GM18861 (cell line): ENCODE data around the gene COL13A1.

Experiments
- ATAC-seq: cut with Tn5 transposase; IDR thresholded peaks from one replicate; pipeline ENCODE4 v1.9.1; 2021; ENCODE audit not compliant: unreplicated experiment

Gene COL13A1

DNA sequence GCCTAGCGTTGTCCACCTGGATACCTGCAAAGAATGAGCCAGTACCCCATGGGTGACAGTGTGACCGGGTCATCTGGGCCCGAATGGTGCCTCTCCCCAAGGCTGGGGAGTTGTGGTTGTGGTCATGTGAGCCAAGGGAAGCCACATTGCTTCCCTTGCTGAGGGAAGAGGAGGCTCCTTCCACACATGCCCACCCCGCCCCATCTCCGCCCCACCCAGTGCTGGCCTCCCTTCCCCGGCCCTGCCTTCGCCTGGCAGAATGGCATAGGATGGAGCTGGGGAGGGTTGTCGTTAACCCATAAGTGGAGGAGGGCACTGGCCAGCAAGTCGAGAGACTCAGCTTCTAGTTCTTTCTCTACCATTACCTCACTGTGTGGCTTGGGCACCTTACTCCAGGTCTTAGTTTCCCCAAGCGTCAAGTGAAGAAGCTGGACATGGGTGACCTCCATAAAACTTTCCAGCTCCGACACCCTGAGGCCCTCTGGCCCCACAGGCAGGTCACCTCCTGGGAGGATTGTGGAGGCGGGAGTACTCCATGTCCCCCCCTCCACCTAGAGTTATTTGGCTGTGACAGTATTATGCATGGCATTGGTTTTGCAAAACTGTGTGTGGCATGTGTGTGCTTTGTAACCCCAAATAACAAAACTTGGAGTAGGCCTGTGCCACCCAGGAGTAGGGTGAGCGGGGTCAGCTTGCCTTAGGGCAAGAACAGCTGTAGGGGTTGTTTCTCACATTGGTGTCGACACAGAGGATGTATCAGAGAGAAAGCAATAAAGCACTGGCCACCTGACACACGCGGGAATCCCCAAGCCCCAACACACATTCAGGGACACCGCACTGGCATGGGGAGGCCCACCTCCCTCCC, 160.4 kb downstream of the COL13A1 start:
- no peak for ATAC-seq

DNA sequence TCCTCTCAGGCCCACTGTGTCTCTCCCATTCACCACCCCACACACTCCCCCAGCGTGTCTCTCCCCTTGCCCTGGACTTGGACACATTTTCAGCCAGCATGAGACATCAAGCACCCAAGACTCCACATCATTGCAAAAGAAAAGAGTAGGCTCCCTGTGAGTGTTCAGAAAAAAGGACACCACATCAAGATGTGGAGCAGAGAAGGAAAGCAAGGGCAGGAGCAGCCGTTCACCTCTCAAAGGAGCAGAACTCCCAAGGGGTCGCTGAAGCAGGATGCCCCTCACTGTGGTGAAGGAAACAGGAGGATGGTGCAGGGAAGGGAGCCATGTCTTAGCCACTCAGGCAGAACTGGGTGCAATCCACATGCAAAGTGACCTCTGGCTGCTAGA, 161.0 kb downstream of the COL13A1 start:
- ATAC-seq, result no peak

DNA sequence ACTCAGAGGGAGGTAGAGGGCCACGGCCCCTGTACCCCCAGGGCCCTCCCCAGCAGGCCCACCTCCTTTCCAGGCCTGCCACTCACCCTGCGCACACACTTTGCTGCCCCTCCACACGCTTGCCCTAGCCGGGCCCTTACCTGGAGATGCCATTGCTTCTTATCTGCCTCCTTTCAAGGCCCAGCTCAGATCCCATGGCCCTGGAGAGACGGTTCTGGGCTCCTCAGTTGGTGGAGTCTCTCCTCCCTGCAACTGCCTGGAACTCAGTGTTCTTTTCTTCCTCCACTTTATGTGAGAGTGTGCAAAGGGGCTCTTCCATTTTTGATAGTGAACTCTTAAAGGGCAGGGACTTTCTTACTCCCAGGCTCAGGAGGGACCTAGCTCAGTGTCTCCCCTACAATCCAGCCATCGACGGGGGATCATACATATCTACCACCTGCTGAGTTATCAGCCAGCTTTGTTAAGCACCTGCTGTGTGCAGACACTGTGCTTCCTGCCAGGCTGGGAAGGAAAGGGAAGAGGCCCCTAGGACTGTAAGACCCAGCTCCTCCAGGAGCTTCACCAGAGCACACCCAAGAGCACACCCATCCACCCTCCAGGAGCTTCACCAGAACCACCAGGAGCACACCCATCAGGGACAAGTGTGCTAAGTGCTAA, 161.6 kb downstream of the COL13A1 start:
- ATAC-seq, result no peak

DNA sequence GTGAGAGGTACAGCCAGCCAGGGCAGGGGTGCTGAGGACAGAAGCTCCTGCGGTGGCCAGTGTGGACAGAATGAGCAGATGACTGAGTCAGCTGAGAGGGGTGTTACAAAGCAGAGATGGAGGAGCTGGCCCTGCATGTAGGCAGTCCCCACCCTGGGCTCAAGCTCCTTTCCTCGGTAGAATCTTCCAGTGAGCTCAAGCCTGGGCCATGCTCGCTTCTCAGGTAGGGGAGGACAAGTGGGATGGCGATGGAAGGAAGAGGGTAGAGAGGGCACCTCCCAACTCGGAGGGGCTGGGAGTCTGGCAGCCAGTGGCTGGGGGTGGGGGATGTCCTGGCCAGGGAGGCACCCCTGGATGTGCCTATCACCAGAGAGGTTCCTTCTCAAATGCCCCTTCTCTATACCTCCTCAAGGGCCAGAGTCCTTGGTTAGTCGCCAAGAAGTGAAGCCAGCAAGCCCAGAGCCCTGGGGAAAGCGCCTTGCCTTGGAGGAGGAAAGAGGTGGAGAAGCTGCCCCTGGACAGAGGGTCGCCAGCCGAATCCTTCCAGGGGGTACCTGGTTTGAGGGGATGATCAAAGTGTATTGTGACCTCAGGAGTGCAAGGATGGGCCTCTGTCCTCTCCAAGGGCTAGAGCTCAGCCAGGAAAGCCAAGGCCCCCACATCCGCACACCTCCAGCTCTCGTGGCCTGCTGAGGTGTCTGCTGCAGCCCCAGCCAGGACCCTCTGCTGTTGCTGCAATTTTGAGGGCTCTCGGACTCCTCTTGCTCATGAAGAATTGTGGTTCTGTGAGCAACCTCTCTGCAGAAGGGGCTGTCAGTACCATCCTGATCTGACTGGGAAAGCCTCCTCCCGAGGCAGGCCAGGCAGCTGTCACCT, 162.4 kb downstream of the COL13A1 start:
- ATAC-seq, result no peak

DNA sequence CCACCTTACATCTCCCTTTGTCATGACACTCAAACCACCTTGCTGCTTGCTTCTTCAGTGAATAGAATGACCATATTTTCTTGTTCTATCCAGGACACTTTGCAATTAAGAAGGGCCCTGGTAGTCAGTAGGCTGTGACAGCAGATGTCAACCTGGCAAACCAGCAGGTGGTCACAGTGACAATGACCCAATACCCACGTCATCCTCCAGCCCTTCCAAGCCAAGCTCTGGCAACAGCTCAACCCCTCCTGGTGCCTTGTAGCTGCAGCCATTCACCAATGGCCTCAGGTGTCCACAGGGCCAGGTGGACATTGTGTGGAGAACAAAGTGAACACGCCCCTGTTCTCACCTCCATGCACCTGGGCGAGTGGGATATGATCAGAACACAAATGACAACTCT, 163.4 kb downstream of the COL13A1 start:
- ATAC-seq, result no peak

DNA sequence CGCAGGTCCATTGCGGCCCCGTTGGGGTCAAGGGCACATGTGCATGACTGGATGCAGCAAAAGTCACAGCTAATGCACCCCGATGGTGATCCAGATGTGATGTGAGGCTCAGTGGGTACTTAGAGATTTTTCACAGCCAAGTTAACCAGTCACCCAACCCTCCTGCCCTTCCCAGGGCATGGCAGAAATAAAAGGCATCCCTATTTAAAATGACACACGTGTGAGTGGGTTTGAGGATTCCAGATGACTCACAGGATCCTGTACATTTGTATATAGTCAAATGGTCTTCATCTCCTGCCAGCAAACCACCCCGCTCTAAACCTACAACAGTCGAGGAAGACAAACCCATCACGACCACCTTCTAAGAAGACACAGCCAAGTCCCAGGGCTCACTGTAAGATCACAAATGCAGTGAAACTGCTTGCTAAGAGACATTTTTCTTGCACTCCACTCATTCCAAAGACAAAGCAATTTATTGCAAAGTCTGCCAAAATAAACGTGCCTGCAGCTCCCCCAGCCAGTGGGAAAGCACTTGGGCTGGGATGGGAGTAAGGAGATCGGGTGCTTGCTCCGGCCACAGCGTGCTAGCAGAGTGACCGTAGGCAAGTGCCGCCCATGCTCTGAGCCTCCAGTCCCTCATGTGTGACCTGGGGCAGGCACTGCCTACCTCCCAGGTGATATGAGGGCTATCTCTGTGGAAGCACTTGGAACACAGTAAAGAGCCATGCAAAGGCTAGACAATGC, 164.4 kb downstream of the COL13A1 start:
- ATAC-seq, result no peak

DNA sequence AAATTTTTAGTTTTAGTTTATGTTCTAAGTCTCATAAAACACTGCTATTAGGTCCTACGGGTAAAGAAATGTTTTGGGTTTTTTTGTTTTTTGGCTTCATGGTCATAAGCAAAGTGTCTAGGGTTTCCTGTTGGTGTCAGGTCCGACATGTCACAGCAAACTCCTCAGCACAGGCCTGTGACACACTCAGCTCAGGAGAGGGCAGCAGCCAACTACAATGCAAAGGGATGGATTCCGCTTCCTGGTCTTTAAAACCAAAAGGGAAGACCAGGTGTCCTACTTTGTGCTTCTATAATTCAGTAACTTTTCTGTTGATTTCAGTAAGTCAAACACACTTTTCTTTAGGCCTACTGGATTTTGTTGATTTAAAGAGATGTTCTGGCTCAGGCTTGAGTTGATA, 167.1 kb downstream of the COL13A1 start:
- ATAC-seq, result no peak

DNA sequence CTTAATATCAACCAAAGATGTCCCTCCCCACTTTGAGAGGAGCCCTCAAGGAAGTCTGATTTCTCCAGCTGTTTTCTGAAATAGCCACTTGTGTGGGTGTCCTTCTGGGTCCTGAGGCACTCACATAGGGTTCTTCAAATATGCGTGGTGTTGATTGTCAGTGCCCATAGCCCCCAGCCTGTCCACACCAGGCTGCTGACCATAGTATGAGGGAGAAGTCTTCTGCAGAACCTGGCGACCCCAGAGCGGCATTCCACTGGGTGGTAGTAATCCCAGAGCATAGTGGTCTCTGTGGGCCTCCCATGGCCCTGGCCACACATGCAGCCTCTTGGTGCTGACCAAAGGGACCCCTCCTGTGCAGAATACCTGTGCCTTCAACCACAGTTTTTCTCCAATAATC, 168.3 kb downstream of the COL13A1 start:
- ATAC-seq, result no peak

DNA sequence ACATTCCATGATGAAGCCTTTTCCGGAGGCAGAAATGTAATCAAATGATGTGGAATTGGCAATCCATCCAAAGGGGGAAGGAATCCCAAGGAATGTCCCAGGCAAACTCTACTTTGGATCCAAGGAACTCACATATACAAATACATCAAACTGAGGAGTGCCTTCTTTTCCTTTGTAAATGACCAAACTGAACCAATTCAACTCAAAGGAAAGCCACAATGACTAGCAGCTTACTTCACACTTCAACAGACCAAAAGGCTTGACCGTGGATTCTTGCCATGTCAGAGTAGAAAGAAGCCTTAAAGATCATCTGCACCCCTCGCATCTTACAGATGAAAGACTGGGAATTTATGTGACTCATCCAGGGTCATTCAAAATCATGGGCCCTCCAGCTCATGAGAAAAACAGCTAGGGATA, 171.3 kb downstream of the COL13A1 start:
- no peak for ATAC-seq

DNA sequence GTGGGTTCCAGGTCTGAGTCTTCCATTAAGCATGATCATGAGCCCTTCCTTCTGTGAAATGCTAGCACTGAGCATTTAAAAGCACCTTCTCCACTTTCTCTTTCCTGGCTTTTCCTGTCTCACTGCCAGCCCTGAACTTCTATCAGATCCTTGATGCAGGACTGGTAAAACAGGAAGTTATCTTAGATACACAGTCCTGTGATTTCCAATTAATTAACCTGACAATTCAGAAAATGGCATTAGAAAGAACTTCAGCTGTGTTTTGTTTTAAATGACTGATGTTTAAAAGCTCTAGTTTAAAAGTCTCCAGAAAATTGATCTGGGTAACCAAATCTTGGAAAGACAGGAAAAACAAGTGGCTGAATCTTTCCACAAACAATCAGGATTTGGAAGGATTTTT, 172.0 kb downstream of the COL13A1 start:
- ATAC-seq, result no peak

DNA sequence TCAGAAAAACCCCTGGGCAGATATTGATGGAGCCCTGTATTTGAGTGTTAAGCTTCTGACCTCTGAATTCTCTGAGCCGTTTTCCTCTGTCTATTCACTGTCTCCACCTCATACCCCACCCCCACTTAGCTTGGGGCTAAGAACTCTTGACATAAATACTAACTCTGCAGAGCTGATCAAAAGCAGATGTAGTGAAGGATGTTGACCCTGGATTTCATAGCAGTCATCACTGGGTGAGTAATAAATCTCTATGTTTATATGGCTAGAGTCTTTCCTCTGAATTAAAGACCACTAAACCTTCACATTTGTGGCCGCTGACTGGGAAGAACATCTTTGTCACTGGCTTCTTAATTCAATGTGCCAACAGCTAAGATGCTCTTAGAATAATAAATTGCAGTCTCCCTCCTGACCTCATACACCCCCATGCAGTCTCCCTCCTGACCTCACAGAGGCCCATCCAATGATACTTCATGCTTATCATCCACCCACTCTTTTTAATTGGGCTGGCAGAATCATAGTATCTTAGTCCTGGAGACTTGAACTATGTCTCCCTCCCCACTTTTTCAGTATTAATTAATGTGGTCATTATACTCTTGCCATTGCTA, 172.9 kb downstream of the COL13A1 start:
- ATAC-seq, result no peak

DNA sequence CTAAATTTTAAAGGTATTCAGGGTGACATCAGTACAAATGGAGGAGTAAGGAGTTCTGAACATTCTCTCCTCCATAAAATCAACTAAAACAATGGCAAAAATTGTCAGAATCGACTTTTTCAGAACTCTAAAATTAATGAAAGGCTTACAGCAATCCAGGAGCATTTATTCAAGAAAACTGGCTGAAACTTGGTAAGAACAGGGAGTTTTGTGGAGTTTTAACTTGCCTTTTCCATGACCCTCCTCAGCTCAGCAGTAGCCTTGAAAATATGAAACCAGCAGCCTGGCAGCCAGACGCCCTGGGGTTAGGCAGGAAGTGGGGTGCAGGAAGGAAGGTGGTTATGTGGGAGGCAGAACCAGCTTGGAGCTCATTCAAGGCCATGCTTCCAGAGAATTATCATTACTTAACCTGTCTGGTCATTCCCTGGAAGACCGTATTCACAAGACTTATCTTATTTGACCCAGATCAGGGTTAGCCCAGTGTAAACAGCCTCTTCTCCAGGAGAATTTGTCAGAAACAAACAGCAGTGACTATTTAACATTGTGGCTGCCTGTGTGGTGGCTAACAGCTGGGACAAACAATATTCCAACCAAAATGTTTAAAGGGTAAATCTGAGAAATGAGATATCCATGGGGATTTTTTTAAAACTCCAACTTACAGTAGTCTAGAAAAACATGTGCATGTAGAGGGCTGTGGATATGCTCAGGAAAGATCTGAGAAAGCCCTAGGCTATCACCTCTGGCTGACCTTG, 175.3 kb downstream of the COL13A1 start:
- ATAC-seq, result no peak

DNA sequence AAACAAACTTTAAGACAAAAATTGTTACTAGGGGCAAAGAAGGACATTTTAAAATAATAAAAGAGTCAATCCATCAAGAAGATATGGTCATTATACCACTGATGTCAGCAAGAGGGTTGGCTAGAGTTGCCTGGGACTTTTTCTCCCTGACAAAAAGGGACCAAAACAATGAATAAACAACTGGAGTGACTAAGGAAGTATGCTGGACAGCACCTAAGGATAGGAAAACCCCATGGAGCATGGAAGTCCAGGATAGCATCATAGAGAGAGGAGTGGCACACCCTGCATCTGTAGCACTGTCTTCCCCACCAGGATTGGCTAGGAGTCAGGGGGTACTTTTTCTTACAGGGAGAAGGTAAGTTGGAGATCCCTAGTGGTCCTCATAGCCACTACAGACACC, 177.5 kb downstream of the COL13A1 start:
- no peak for ATAC-seq

DNA sequence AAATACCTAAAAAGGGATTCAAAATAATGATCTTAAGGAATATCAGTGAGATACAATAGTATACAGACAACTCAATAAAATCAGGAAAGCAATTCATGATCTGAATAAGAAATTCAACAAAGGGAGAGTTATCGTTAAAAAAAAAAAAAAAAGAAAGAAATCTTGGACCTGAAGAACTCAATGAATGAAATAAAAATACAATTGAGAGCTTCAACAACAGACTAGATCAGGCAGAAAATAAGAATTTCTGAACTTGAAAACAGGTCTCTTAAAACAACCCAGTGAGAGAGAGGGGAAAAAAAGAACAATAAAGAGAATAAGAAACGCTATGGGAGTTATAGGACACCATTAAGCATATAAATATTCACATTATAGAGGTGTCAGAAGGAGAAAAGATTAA, 179.0 kb downstream of the COL13A1 start:
- no peak for ATAC-seq

DNA sequence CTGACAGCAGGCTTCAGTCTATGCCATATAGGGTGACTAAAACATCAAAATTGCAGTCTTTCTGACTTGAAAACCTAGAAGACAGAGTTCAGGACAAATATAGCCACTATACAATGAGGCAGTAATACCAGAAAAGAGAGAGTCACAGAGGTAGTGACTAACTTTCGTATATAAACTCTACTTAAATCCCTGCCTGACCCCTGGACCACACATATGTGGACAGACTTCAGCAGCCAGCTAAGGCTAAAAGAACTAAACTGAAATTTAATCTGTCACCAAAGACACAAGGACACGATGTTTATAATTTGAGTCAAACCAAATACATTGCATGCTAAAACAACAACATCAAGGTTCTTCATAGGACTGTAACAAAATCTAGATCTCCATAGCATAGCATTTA, 186.4 kb downstream of the COL13A1 start:
- ATAC-seq, result no peak

DNA sequence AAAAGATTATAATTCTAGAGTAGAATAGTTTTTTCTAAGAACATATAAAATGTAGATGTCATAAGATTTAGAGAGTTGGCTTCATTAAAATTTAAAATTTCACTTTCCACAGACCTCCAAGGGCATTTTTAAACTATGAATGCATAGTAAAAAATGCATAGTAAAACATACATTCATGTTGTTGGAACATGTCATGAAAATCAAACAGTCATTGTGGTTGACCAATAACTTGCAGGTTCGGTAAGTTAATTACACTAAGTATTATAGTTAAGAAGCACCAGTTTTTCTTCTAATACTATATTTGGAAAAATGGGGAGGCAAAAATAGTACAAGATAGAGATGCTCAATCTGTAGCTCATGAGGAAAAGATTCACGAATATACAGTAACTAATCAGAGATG, 189.4 kb downstream of the COL13A1 start:
- no peak for ATAC-seq

DNA sequence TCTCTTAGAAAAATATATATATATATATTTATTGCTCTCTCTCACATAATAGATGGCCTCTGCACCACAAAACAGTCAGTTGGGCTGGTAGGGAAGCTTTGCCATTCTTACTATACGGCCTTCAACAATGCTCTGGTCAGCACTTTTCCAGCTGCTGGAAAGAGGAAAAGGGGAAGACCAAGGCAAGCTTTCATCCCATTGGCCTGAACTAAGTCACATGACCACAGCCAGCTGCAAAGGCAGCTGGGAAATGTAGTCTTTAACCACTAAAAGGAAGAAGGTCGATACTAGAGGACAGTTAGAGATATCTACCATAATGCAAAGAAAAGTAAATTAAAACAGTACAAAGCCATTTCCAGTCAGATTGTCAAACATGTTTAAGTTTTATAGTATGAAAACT, 192.6 kb downstream of the COL13A1 start:
- no peak for ATAC-seq

DNA sequence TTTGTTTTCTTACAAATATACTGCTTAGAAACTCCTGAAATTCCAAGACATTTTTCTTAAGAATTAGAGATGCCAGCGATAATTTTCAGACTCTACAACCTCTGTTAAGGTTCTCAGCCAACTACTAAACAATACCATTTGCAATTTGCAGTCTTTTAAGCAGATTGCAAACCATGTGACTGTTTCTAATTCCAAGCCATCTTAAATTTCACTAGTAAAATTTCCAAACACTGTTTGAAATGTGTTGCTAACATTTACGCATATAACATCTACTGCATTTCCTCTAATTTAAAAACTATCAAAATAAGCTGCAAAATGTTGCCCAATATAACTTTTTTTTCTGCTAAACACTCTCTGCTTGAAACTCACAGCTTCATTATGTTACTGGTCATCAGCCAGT, 194.9 kb downstream of the COL13A1 start:
- ATAC-seq, result no peak

DNA sequence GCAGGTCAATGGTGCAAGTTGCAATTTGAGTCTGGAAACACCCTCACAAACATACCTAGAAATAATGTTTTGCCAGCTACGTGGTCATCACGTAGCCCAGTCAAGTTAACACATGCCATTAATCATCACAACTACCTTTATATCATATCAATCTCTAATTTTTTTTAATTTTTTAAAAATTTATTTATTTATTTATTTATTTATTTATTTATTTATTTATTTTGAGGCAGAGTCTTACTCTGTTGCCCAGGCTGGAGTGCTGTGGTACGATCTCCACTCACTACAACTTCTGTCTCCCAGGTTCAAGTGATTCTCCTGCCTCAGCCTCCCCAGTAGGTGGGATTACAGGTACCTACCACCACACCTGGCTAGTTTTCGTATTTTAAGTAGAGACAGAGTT, 198.6 kb downstream of the COL13A1 start:
- no peak for ATAC-seq
